Stomach (tissue), 9 donors: ENCODE results near the gene LDLRAD3. TPM values are rescaled to one million over a fixed set of nuclear protein-coding genes. Genes with fewer than 3 reads are reported as not detected.

ENCODE experiments used
- DNase-seq, 2 donors: peaks; one replicate each; pipeline versions ENCODE4 v3.0.0 to v3.0.0-alpha.2; 2013 to 2019
- H3K27ac ChIP-seq, 5 donors: fragments of 200-600 bp in 4 of 5; sonication (generic) in 4 of 5; one replicate each; pipeline ENCODE4 v1.5.1; 2013 to 2019; ENCODE audit warnings: mild to moderate bottlenecking in 1 of 5, moderate library complexity in 1 of 5
- H3K27me3 ChIP-seq, 3 donors: fragments of 200-600 bp; sonication (generic); one replicate each; pipeline ENCODE4 v1.5.1; 2017 to 2019; ENCODE audit warnings: mixed run types in 1 of 3
- H3K36me3 ChIP-seq, 4 donors: fragments of 200-600 bp; sonication (generic); 1 replicate in 3 of 4; 2 replicates in 1 of 4; pipeline ENCODE4 v1.5.1; 2016 to 2019
- H3K4me1 ChIP-seq, 4 donors: fragments of 200-600 bp; sonication (generic); one replicate each; pipeline ENCODE4 v1.5.1; 2016 to 2019
- H3K4me3 ChIP-seq, 4 donors: fragments of 200-600 bp; sonication (generic) in 3 of 4; one replicate each; pipeline ENCODE4 v1.5.1; 2016 to 2019; ENCODE audit warnings: mild to moderate bottlenecking in 1 of 4
- H3K9me3 ChIP-seq, 4 donors: fragments of 200-600 bp; sonication (generic); one replicate each; pipeline ENCODE4 v1.5.1; 2016 to 2019
- CTCF ChIP-seq, 7 experiments: fragments of 450-650 bp in 4 of 7; fragments of 200-600 bp in 3 of 7; sonication (generic) in 3 of 7; IDR thresholded peaks; one replicate each; pipeline ENCODE4 v1.5.1; 2016 to 2019; ENCODE audit warnings: antibody characterized with exemption in 7 of 7, control low read depth in 2 of 7, mild to moderate bottlenecking in 1 of 7
- EP300 ChIP-seq: sonication (generic); formaldehyde crosslinking; IDR thresholded peaks from one replicate; pipeline ENCODE4 v1.6.1; 2017; ENCODE audit warnings: antibody characterized with exemption
- POLR2A ChIP-seq, 4 donors: fragments of 450-650 bp; IDR thresholded peaks; one replicate each; pipeline ENCODE4 v1.6.1; 2016; ENCODE audit warnings: antibody characterized with exemption in 4 of 4, control low read depth in 2 of 4, mild to moderate bottlenecking in 1 of 4, moderate library complexity in 1 of 4
- POLR2AphosphoS5 ChIP-seq, 3 donors: sonication (generic); formaldehyde crosslinking; IDR thresholded peaks; one replicate each; pipeline ENCODE4 v1.6.1; 2016; ENCODE audit warnings: antibody characterized with exemption in 3 of 3
- WGBS, 5 donors: extraction: QIAGEN DNeasy Blood & Tissue Kit in 3 of 5; methylation state at CpG; one replicate each; pipeline versions ENCODE4 v1.1.5 to v1.1.7; 2013 to 2018; 5-methylcytosine and 5-hydroxymethylcytosine counted together
- intact Hi-C: fragments of 100-400 bp; cut with DNase I; formaldehyde crosslinking; loops from one replicate; pipeline ENCODE4 v1.15.1; 2023; ENCODE audit warnings: low total_unique reads
- polyA plus RNA-seq, 3 donors: library from polyadenylated mRNA; stranded (reverse); fragments of 200-250 nt; gene quantifications; one replicate each; pipeline ENCODE4 v1.2.3, GENCODE V29; 2013
- total RNA-seq, 5 donors: library from RNA; depleted of rRNA; stranded (reverse); fragments of >200 nt; gene quantifications; one replicate each; pipeline versions ENCODE4 v1.1.0 to v1.2.3, GENCODE V29; 2014 to 2016
- donor health status: healthy with polysubstance abuse.
- donor health status: Bipolar disorder and iron deficiency.
- donor health status: healthy.

LDLRAD3 gene
- total and polyA plus RNA-seq, 8 donors: 2.0 to 22.8 (median 7.9) TPM

GRCh38 chr11:36066891-36067290 is 123.0 kb downstream of the LDLRAD3 start:
- no peak overlapping the region for H3K4me3 ChIP-seq
- H3K27me3 ChIP-seq: no peaks in the 10 kb centered on the region
- peaks cover 0 to 11% (median 9%) of the 10 kb centered on the region in 4 donors for H3K9me3 ChIP-seq
- H3K4me1 ChIP-seq: no peaks in the 10 kb centered on the region
- no peaks in the 10 kb centered on the region for H3K36me3 ChIP-seq
- DNase-seq: no peak
- no peak overlapping the region for H3K27ac ChIP-seq
- TF ChIP-seq POLR2A (IDR thresholded peaks at IDR 0.05) (no peak), POLR2AphosphoS5 (IDR thresholded peaks at IDR 0.05) (no peak), EP300 (no peak), CTCF (IDR thresholded peaks at IDR 0.05) (no peak)
- intact Hi-C loops: no loop called here
- 78 to 91% (median 83%) methylated on average over 4 of the region's 4 CpGs for WGBS, 5 donors

- intact Hi-C loops: no loop called here
- Histone ChIP-seq H3K4me3 (no peak overlapping the region), H3K4me1 (peaks cover 2 to 12% (median 6%) of the 10 kb centered on the region in 4 donors), H3K27ac (no peak overlapping the region), H3K27me3 (no peaks in the 10 kb centered on the region), H3K36me3 (no peaks in the 10 kb centered on the region), H3K9me3 (peaks cover 0 to 11% (median 9%) of the 10 kb centered on the region in 4 donors)
- 77 to 83% (median 81%) methylated on average over 10 of the region's 10 CpGs for WGBS, 5 donors
- DNase-seq: peak in 1 of 2 donors; percentile 42
- TF ChIP-seq POLR2AphosphoS5 (IDR thresholded peaks at IDR 0.05) (no peak), POLR2A (IDR thresholded peaks at IDR 0.05) (no peak), CTCF (IDR thresholded peaks at IDR 0.05) (no peak), EP300 (no peak)
These were observed 125.8 kb downstream of the LDLRAD3 start for GRCh38 chr11:36069576-36070212.

- peaks cover 3 to 12% (median 8%) of the 10 kb centered on the region in 4 donors for H3K4me1 ChIP-seq
- no peak overlapping the region for H3K4me3 ChIP-seq
- no peaks in the 10 kb centered on the region for H3K36me3 ChIP-seq
- 66 to 94% (median 76%) methylated on average over 5 of the region's 5 CpGs for WGBS, 5 donors
- DNase-seq: no peak
- H3K27me3 ChIP-seq: no peaks in the 10 kb centered on the region
- H3K9me3 ChIP-seq: peaks cover 0 to 11% (median 9%) of the 10 kb centered on the region in 4 donors
- intact Hi-C loops: no loop called here
- no peak overlapping the region for H3K27ac ChIP-seq
- TF ChIP-seq POLR2A (IDR thresholded peaks at IDR 0.05) (no peak), POLR2AphosphoS5 (IDR thresholded peaks at IDR 0.05) (no peak), EP300 (no peak), CTCF (IDR thresholded peaks at IDR 0.05) (no peak)
These were observed 126.5 kb downstream of the LDLRAD3 start for GRCh38 chr11:36070213-36070953.

GRCh38 chr11:36070954-36071330 is 127.1 kb downstream of the LDLRAD3 start:
- WGBS, 5 donors: 71 to 96% (median 90%) methylated on average over 5 of the region's 5 CpGs
- Histone ChIP-seq H3K4me3 (no peak overlapping the region), H3K27me3 (no peaks in the 10 kb centered on the region), H3K36me3 (no peaks in the 10 kb centered on the region), H3K4me1 (peaks cover 3 to 12% (median 8%) of the 10 kb centered on the region in 4 donors), H3K27ac (no peak overlapping the region), H3K9me3 (peaks cover 0 to 11% (median 9%) of the 10 kb centered on the region in 4 donors)
- intact Hi-C loops: no loop called here
- TF ChIP-seq EP300 (no peak), POLR2AphosphoS5 (IDR thresholded peaks at IDR 0.05) (no peak), POLR2A (IDR thresholded peaks at IDR 0.05) (no peak), CTCF (IDR thresholded peaks at IDR 0.05) (no peak)
- no peak for DNase-seq
